ENCODE measurements around the gene C2CD5. TPM values are rescaled to one million over a fixed set of nuclear protein-coding genes. Genes with fewer than 3 reads are reported as not detected.

C2CD5 gene
- total RNA-seq, 4 donors from 2014 or later = 47.9 to 123 (median 63.6) TPM

DNA sequence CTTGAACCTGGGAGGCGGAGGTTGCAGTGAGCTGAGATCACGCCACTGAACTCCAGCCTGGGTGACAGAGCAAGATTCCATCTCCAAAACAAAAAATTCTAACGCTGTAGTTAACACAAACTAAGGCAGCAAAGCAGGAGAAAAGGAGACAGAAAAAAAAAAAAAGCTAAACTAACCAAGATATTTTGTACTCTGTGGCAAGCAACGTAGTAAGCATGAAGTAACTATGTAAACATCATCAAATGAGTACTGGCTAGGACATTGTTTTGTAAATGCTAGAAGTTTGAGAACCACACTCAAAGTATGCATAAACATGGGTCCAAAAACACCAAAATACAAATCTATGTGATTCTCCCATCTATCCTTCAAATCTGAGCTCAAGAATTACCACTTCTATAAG lies 44.2 kb downstream of the C2CD5 start:
- Histone ChIP-seq H3K9me3 (no peaks in the 10 kb centered on the region), H3K27ac (peak overlapping the region in 1 of 4 donors; percentile 0), H3K4me1 (no peaks in the 10 kb centered on the region), H3K36me3 (peaks cover 0 to 14% (median under 1%) of the 10 kb centered on the region in 4 donors), H3K27me3 (no peaks in the 10 kb centered on the region), H3K4me3 (no peak overlapping the region)
- WGBS, 2 donors (ENCODE audit: low coverage in 1 of 2) = 79 to 80% methylated on average over 4 of the region's 4 CpGs
- intact Hi-C loops (cut with DNase I; ENCODE audit: low total_unique reads) = no loop called here
- no peak for TF ChIP-seq POLR2A (IDR thresholded peaks at IDR 0.05)
- TF ChIP-seq, protein P1, sequence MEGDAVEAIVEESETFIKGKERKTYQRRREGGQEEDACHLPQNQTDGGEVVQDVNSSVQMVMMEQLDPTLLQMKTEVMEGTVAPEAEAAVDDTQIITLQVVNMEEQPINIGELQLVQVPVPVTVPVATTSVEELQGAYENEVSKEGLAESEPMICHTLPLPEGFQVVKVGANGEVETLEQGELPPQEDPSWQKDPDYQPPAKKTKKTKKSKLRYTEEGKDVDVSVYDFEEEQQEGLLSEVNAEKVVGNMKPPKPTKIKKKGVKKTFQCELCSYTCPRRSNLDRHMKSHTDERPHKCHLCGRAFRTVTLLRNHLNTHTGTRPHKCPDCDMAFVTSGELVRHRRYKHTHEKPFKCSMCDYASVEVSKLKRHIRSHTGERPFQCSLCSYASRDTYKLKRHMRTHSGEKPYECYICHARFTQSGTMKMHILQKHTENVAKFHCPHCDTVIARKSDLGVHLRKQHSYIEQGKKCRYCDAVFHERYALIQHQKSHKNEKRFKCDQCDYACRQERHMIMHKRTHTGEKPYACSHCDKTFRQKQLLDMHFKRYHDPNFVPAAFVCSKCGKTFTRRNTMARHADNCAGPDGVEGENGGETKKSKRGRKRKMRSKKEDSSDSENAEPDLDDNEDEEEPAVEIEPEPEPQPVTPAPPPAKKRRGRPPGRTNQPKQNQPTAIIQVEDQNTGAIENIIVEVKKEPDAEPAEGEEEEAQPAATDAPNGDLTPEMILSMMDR (IDR thresholded peaks at IDR 0.05) = no peak
- no peak for TF ChIP-seq POLR2AphosphoS5 (IDR thresholded peaks at IDR 0.05)
- in situ Hi-C loops (cut with MboI; ENCODE audit: low pct_ligation_motif_present in 1 of 4, low pct_unique_long_range_greater_than_20kb in 1 of 4, low sequenced_read_pairs in 3 of 4) = no loop called here
- no peak for DNase-seq

DNA sequence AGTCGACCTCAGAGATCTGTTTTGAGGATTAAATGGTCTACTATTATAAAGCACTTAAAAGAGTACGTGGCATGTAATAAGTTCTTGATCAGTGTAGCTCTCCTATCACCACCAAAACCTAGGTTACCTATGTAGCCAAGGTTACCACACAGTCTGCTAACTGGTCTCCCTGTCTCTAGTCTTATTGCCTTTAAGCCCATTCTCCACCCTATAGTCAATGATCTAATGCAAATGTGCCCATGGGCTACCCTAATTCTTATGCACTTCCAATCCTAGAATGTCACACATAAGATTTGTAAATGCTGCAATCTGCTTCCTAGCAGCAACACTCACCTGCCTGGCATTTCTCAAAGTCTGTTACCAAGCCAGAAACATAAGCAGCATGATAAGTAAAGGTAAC lies 44.9 kb downstream of the C2CD5 start:
- Histone ChIP-seq H3K4me1 (no peaks in the 10 kb centered on the region), H3K4me3 (no peak overlapping the region), H3K27me3 (no peaks in the 10 kb centered on the region), H3K36me3 (peaks cover 0 to 10% (median 0%) of the 10 kb centered on the region in 4 donors), H3K9me3 (no peaks in the 10 kb centered on the region), H3K27ac (peak overlapping the region in 1 of 4 donors; percentile 0)
- TF ChIP-seq POLR2A (IDR thresholded peaks at IDR 0.05) (no peak), POLR2AphosphoS5 (IDR thresholded peaks at IDR 0.05) (no peak), EP300 (IDR thresholded peaks at IDR 0.05; ENCODE audit: low read depth) (no peak)
- TF ChIP-seq, protein P1 (IDR thresholded peaks at IDR 0.05) = no peak
- in situ Hi-C loops (cut with MboI; ENCODE audit: low pct_ligation_motif_present in 1 of 4, low pct_unique_long_range_greater_than_20kb in 1 of 4, low sequenced_read_pairs in 3 of 4) (no loop called here), intact Hi-C loops (cut with DNase I; ENCODE audit: low total_unique reads) (no loop called here)
- WGBS, 2 donors (ENCODE audit: low coverage in 1 of 2) = 50 to 85% methylated on average over 1 to 2 of the region's 2 CpGs
- DNase-seq = no peak

GRCh38 chr12:22494319-22494718 lies 50.0 kb downstream of the C2CD5 start:
- no peaks in the 10 kb centered on the region for H3K9me3 ChIP-seq
- intact Hi-C loops (cut with DNase I; ENCODE audit: low total_unique reads) = no loop called here
- TF ChIP-seq POLR2A (IDR thresholded peaks at IDR 0.05) = no peak
- TF ChIP-seq EP300 (IDR thresholded peaks at IDR 0.05; ENCODE audit: low read depth) = no peak
- TF ChIP-seq, protein P1 (IDR thresholded peaks at IDR 0.05) = no peak
- no peak for TF ChIP-seq POLR2AphosphoS5 (IDR thresholded peaks at IDR 0.05)
- no peak for DNase-seq
- in situ Hi-C loops (cut with MboI; ENCODE audit: low pct_ligation_motif_present in 1 of 4, low pct_unique_long_range_greater_than_20kb in 1 of 4, low sequenced_read_pairs in 3 of 4) = no loop called here
- 88 to 93% methylated on average over 1 of the region's 1 CpG for WGBS, 2 donors (ENCODE audit: low coverage in 1 of 2)
- no peak overlapping the region for H3K27ac ChIP-seq
- no peaks in the 10 kb centered on the region for H3K4me1 ChIP-seq
- peaks cover 0 to 41% (median 16%) of the 10 kb centered on the region in 4 donors for H3K36me3 ChIP-seq
- no peaks in the 10 kb centered on the region for H3K27me3 ChIP-seq
- H3K4me3 ChIP-seq = no peak overlapping the region

DNA sequence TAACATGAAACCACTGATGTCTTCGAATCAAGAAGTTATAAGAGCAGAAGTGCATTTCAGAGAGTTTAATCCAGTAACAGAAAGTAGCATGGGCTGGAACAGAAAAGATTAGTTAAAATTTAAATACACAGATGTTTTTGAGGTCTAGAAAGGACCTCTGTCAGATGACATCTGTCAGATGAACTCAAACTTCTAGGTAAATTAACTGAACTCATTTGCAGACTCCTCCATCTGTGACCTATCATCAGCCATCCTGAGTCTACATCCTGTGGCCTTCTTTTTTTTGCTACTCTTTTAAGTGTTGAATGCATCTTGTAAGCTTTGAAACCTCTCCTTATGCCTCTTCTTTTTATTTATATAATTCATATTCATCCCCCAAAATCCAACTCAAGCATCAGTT lies 53.3 kb downstream of the C2CD5 start:
- Histone ChIP-seq H3K36me3 (peaks cover 0 to 58% (median 24%) of the 10 kb centered on the region in 4 donors), H3K4me1 (no peaks in the 10 kb centered on the region), H3K27me3 (no peaks in the 10 kb centered on the region), H3K9me3 (no peaks in the 10 kb centered on the region), H3K4me3 (no peak overlapping the region), H3K27ac (no peak overlapping the region)
- DNase-seq = no peak
- in situ Hi-C loops (cut with MboI; ENCODE audit: low pct_ligation_motif_present in 1 of 4, low pct_unique_long_range_greater_than_20kb in 1 of 4, low sequenced_read_pairs in 3 of 4) (no loop called here), intact Hi-C loops (cut with DNase I; ENCODE audit: low total_unique reads) (no loop called here)
- TF ChIP-seq, protein P1 (IDR thresholded peaks at IDR 0.05) = no peak
- TF ChIP-seq POLR2A (IDR thresholded peaks at IDR 0.05) = no peak
- TF ChIP-seq EP300 (IDR thresholded peaks at IDR 0.05; ENCODE audit: low read depth) = no peak
- no peak for TF ChIP-seq POLR2AphosphoS5 (IDR thresholded peaks at IDR 0.05)
- WGBS, 2 donors (ENCODE audit: low coverage in 1 of 2) = 89 to 93% methylated on average over 1 of the region's 1 CpG

Measured in transverse colon (tissue), 4 donors.